ENCODE data around the gene MGAT4B. TPM values are rescaled to one million over a fixed set of nuclear protein-coding genes. Genes with fewer than 3 reads are reported as not detected.
"Not testable (repeated sequence)": the region's sequence is repeated elsewhere in the genome, so short reads cannot be mapped to it uniquely, and the experiment has no call there.

Gene MGAT4B
- total RNA-seq, result 100 to 1,000 TPM; 100 to 116 TPM

- H3K4me3 Mint-ChIP-seq, result peak within 1 kb of the TSS; percentile 70
- H3K27ac Mint-ChIP-seq, result peak within 1 kb of the TSS; percentile 77
- ATAC-seq (peak; percentile 84), DNase-seq (peak; percentile 77)
- H3K9me3 Mint-ChIP-seq (ENCODE audit: low read depth), result no peaks in the 10 kb centered on the region
- CTCF ChIA-PET, result interaction anchor here (1.2 to 1.7 kb wide), 5 partner anchors 10 to 100 kb away, joined by 3 to 12 read pairs (median 5); partner anchors contain the start of gene SQSTM1
- no peaks in the 10 kb centered on the region for H3K27me3 Mint-ChIP-seq
- peaks cover 34% of the 10 kb centered on the region for H3K4me1 Mint-ChIP-seq
- peaks cover 7% of the 10 kb centered on the region for H3K36me3 Mint-ChIP-seq
Measured at GRCh38 chr5:179806250-179807048, at the start of gene MGAT4B. Gene MGAT4B (minus strand): TSS chr5:179806866. CDS start chr5:179806583, 283 bp downstream.

DNA sequence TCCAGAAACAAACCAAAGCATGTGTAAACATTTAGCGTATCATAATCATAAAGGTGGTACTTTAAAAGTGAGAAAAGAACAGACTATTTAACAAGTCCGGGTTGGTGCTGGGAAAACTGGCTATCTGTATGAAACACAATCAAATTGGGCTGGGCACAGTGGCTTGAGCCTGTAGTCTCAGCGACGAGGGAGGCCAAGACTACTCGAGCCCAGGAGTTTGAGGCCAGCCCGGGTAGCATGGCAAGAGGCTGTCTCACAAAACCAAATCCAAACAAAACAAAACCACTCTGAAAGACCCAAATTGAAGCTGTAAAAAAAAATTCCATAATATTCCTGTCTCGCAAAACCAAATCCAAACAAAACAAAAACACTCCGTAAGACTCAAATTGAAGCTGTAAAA is 47.7 kb upstream of the MGAT4B start:
- Mint-ChIP-seq H3K9me3 (ENCODE audit: low read depth) (no peaks in the 10 kb centered on the region), H3K27me3 (no peaks in the 10 kb centered on the region), H3K4me3 (no peak overlapping the region), H3K27ac (no peak overlapping the region), H3K36me3 (peaks cover 8% of the 10 kb centered on the region), H3K4me1 (peaks cover 12% of the 10 kb centered on the region)
- ATAC-seq (no peak), DNase-seq (no peak)
- CTCF ChIA-PET, result no interaction called here

DNA sequence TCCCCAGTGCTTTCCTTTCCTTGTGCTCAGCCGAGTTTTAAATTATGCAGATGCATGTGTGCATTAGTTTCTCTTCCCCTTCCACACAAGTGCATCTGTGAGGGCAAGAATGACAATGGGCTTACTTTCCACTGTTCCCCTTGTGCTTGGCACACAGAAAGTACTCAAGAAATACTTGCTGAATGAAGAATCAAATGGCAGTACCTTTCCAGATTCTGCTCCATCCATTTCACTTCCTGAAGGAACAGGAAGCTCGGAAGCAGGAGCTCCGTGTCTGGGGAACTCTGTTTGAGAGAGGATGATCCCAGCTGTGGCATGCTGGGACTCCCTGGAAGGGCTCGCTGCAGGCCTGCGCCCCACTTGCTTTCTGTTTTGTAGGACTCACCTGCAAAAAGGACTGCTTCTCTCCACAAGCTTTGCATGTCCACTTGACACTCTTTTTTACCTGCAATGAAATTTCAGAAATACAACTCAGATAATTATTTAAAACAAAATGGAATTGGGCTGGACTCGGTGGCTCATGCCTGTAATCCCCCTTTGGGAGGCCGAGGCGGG is 46.4 kb upstream of the MGAT4B start:
- ATAC-seq, result no peak
- Mint-ChIP-seq H3K36me3 (peaks cover 8% of the 10 kb centered on the region), H3K4me3 (no peak overlapping the region), H3K27me3 (no peaks in the 10 kb centered on the region), H3K27ac (no peak overlapping the region), H3K4me1 (peaks cover 10% of the 10 kb centered on the region), H3K9me3 (ENCODE audit: low read depth) (no peaks in the 10 kb centered on the region)
- DNase-seq, result no peak
- CTCF ChIA-PET, result interaction anchor here (1.1 to 3.3 kb wide), 2 partner anchors 30 to 51 kb away, joined by 3 to 11 read pairs; no protein-coding TSS in a partner anchor

DNA sequence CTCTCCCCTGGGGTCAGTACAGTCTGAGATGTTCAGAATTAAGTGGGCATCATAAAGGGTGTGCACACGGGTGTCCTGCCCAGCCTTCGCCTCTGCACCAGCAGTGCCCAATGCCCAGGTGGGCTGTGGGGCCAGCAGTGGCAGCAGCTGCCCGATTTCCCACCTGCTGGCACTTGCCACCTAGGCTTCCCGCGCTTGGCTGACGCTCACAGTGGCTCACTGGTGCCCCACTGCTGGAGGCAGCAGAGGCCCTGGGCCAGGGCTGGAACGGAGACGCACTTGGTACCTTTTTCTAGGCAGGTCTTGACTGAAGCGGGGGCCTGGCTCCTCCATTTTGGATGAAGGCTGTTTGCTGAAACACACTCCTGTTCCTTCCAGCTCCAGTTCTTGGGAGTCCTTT is 35.0 kb upstream of the MGAT4B start:
- Mint-ChIP-seq H3K27me3 (no peaks in the 10 kb centered on the region), H3K9me3 (ENCODE audit: low read depth) (peaks cover 3% of the 10 kb centered on the region), H3K36me3 (peaks cover 21% of the 10 kb centered on the region), H3K27ac (no peak overlapping the region), H3K4me3 (no peak overlapping the region), H3K4me1 (peaks cover 10% of the 10 kb centered on the region)
- CTCF ChIA-PET, result no interaction called here
- ATAC-seq (no peak), DNase-seq (no peak)

GRCh38 chr5:179840766-179841165 is 34.1 kb upstream of the MGAT4B start:
- Mint-ChIP-seq H3K9me3 (ENCODE audit: low read depth) (peaks cover 3% of the 10 kb centered on the region), H3K4me3 (no peak overlapping the region), H3K4me1 (peaks cover 18% of the 10 kb centered on the region), H3K27me3 (no peaks in the 10 kb centered on the region), H3K27ac (no peak overlapping the region), H3K36me3 (peaks cover 24% of the 10 kb centered on the region)
- CTCF ChIA-PET, result no interaction called here
- DNase-seq, result no peak
- no peak for ATAC-seq

GRCh38 chr5:179840321-179840720 is 33.7 kb upstream of the MGAT4B start:
- DNase-seq (no peak), ATAC-seq (no peak)
- Mint-ChIP-seq H3K4me1 (peaks cover 22% of the 10 kb centered on the region), H3K27me3 (no peaks in the 10 kb centered on the region), H3K36me3 (peaks cover 28% of the 10 kb centered on the region), H3K9me3 (ENCODE audit: low read depth) (peaks cover 3% of the 10 kb centered on the region), H3K4me3 (no peak overlapping the region), H3K27ac (no peak overlapping the region)
- CTCF ChIA-PET, result no interaction called here

DNA sequence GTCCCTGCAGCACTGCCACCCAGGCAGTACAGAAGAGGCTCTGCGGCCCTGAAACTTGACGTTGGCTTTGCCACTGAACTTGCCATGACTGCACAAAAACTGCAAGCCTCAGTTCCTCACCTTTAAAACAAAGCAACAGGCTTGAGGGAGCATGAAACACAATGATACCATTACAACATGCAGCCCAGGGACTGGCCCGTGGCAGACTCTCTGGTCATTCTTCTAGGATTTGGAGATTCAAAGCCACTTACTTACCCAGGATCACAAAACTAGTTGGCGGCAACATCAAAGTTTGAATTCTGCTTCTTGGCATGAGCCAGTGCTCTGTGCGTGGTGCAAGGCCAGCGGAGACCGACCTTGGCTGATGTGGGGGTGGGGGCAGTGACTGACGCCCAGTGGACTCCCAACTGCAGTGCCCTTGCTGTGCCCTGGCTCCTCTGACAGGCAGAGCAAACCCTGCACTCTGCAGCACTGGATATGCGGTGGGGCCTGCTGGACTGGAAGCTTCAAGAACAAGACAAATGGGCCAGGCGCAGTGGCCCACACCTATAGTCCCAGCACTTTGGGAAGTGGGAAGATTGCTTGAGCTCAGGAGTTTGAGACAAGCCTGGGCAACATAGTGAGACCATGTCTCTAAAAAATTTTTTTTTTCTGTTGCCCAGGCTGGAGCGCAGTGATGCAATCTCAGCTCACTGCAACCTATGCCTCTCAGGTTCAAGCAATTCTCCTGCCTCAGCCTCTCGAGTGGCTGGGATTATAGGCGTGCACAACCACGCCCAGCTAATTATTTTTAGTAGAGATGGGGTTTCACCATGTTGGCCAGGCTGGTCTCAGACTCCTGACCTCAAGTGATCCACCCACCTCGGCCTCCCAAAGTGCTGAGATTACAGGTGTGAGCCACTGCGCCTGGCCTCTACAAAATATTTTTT is 32.9 kb upstream of the MGAT4B start:
- CTCF ChIA-PET, result no interaction called here
- peak overlapping the region; percentile 15 for H3K27ac Mint-ChIP-seq
- no peaks in the 10 kb centered on the region for H3K27me3 Mint-ChIP-seq

GRCh38 chr5:179837076-179838011 is 30.7 kb upstream of the MGAT4B start:
- H3K27me3 Mint-ChIP-seq, result no peaks in the 10 kb centered on the region
- no peaks in the 10 kb centered on the region for H3K9me3 Mint-ChIP-seq (ENCODE audit: low read depth)
- H3K4me3 Mint-ChIP-seq, result peak overlapping the region; percentile 64
- H3K27ac Mint-ChIP-seq, result peak overlapping the region; percentile 90
- CTCF ChIA-PET, result interaction anchor here (0.8 to 1.9 kb wide), 8 partner anchors 10 to 253 kb away, joined by 3 to 12 read pairs (median 4); partner anchors contain the start of genes MGAT4B and SQSTM1
- peaks cover 37% of the 10 kb centered on the region for H3K36me3 Mint-ChIP-seq
- no peak for ATAC-seq
- H3K4me1 Mint-ChIP-seq, result peaks cover 23% of the 10 kb centered on the region
- DNase-seq, result no peak

More for the DNA sequence above, 32.9 kb upstream of the MGAT4B start:
- H3K9me3 Mint-ChIP-seq (ENCODE audit: low read depth), result no peaks in the 10 kb centered on the region
- H3K4me3 Mint-ChIP-seq, result no peak overlapping the region
- ATAC-seq, result no peak
- DNase-seq, result no peak
- peaks cover 24% of the 10 kb centered on the region for H3K36me3 Mint-ChIP-seq
- peaks cover 23% of the 10 kb centered on the region for H3K4me1 Mint-ChIP-seq

DNA sequence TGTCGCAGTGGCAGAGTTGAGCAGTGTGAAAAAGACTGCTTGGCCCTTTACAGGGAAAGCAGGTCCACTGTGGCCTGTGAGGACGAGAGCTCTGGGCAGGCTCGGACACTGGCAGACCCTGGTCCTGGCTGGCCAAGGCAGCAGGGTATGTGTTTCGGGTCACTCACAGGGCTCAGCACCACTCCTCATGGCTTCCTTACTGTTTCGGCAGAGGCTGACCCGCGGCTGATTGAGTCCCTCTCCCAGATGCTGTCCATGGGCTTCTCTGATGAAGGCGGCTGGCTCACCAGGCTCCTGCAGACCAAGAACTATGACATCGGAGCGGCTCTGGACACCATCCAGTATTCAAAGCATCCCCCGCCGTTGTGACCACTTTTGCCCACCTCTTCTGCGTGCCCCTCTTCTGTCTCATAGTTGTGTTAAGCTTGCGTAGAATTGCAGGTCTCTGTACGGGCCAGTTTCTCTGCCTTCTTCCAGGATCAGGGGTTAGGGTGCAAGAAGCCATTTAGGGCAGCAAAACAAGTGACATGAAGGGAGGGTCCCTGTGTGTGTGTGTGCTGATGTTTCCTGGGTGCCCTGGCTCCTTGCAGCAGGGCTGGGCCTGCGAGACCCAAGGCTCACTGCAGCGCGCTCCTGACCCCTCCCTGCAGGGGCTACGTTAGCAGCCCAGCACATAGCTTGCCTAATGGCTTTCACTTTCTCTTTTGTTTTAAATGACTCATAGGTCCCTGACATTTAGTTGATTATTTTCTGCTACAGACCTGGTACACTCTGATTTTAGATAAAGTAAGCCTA is 29.8 kb upstream of the MGAT4B start:
- Mint-ChIP-seq H3K27me3 (no peaks in the 10 kb centered on the region), H3K9me3 (ENCODE audit: low read depth) (no peaks in the 10 kb centered on the region), H3K4me3 (peak overlapping the region; percentile 64), H3K4me1 (peaks cover 23% of the 10 kb centered on the region), H3K27ac (peak overlapping the region; percentile 90), H3K36me3 (peaks cover 41% of the 10 kb centered on the region)
- DNase-seq (peak; percentile 81), ATAC-seq (peak; percentile 96)
- CTCF ChIA-PET, result interaction anchor here (0.8 to 1.9 kb wide), 7 partner anchors 11 to 254 kb away, joined by 3 to 12 read pairs (median 4); partner anchors contain the start of genes MGAT4B and SQSTM1

DNA sequence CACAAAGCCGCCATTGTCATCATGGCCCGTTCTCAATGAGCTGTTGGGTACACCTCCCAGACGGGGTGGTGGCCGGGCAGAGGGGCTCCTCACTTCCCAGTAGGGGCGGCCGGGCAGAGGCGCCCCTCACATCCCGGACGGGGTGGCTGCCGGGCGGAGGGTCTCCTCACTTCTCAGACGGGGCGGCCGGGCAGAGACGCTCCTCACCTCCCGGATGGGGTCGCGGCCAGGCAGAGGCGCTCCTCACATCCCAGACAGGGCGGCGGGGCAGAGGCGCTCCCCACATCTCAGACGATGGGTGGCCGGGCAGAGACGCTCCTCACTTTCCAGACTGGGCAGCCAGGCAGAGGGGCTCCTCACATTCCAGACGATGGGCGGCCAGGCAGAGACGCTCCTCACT is 28.2 kb upstream of the MGAT4B start:
- DNase-seq; H3K27ac Mint-ChIP-seq; CTCF ChIA-PET; H3K9me3 Mint-ChIP-seq (ENCODE audit: low read depth); ATAC-seq; H3K27me3 Mint-ChIP-seq; H3K4me3 Mint-ChIP-seq: not testable (repeated sequence)
- Mint-ChIP-seq H3K36me3 (peaks cover 51% of the 10 kb centered on the region), H3K4me1 (peaks cover 23% of the 10 kb centered on the region)

DNA sequence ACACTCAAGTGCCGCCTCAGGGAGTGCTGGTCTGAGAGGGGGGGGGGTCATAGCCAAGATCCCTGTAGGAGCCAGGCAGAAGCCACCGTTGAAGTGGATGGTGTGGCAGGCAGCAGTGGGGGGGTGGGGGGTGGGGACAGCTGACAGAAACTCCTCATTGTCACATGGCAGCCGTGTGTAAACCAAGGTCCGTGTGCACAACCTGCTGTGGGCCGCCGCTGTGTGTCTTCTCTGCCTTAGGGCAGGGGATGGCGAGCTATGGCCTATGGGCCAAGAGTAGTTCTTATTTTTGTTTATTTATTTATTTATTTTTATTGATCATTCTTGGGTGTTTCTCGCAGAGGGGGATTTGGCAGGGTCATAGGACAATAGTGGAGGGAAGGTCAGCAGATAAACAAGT is 27.5 kb upstream of the MGAT4B start:
- DNase-seq (no peak), ATAC-seq (no peak)
- Mint-ChIP-seq H3K4me3 (no peak overlapping the region), H3K9me3 (ENCODE audit: low read depth) (no peaks in the 10 kb centered on the region), H3K27me3 (no peaks in the 10 kb centered on the region), H3K36me3 (peaks cover 59% of the 10 kb centered on the region), H3K27ac (no peak overlapping the region), H3K4me1 (peaks cover 23% of the 10 kb centered on the region)
- CTCF ChIA-PET, result no interaction called here

- Mint-ChIP-seq H3K27me3 (no peaks in the 10 kb centered on the region), H3K9me3 (ENCODE audit: low read depth) (no peaks in the 10 kb centered on the region), H3K36me3 (peaks cover 62% of the 10 kb centered on the region), H3K4me1 (peaks cover 23% of the 10 kb centered on the region), H3K4me3 (no peak overlapping the region), H3K27ac (no peak overlapping the region)
- DNase-seq (no peak), ATAC-seq (no peak)
- CTCF ChIA-PET, result no interaction called here
Measured at GRCh38 chr5:179833709-179834070, 27.0 kb upstream of the MGAT4B start.
